SK-N-SH (cell line): ENCODE results near the gene LONP2.

Experiments
- POLR2AphosphoS5 ChIP-seq: IDR thresholded peaks from 2 replicates; pipeline ENCODE4 v1.6.1; 2012; ENCODE audit warnings: low read depth, low read length
- YY1 ChIP-seq: IDR thresholded peaks from 2 replicates; pipeline ENCODE4 v1.4.0; 2012; ENCODE audit warnings: low read depth, mild to moderate bottlenecking
- TF ChIP-seq, protein P1 (sequence below): fragments of 200-600 bp; sonication (generic); IDR thresholded peaks from 2 replicates; pipeline ENCODE4 v1.6.1; 2017; ENCODE audit warnings: antibody characterized with exemption, mild to moderate bottlenecking, moderate library complexity

DNA sequence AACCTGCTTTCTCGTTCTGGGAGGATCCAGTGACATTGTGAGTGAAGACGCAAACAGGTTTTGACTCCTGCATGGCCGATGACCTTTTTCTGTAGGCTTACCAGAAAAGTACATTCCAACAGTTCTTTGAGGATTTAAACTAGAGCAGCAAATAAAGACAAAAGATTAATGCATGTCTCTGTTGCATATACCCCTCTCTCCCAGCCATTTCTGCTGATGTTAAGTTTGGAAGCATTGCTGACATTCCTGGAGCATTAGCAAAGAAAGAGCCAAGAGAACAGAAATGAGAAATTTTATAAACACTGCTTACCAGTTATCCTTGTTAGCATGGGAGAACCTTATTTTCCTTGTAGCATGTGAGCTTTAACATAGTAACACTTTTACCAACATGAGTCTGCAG is 91.9 kb downstream of the LONP2 start:
- TF ChIP-seq, protein P1, sequence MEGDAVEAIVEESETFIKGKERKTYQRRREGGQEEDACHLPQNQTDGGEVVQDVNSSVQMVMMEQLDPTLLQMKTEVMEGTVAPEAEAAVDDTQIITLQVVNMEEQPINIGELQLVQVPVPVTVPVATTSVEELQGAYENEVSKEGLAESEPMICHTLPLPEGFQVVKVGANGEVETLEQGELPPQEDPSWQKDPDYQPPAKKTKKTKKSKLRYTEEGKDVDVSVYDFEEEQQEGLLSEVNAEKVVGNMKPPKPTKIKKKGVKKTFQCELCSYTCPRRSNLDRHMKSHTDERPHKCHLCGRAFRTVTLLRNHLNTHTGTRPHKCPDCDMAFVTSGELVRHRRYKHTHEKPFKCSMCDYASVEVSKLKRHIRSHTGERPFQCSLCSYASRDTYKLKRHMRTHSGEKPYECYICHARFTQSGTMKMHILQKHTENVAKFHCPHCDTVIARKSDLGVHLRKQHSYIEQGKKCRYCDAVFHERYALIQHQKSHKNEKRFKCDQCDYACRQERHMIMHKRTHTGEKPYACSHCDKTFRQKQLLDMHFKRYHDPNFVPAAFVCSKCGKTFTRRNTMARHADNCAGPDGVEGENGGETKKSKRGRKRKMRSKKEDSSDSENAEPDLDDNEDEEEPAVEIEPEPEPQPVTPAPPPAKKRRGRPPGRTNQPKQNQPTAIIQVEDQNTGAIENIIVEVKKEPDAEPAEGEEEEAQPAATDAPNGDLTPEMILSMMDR, result no peak
- no peak for TF ChIP-seq POLR2AphosphoS5
- TF ChIP-seq YY1, result no peak
